ENCODE results near the gene RMND5A. TPM values are rescaled to one million over a fixed set of nuclear protein-coding genes. Genes with fewer than 3 reads are reported as not detected.
A peak's percentile ranks its signal among the peaks of the same experiment; 100 is the strongest.
"Not testable (repeated sequence)": the region's sequence is repeated elsewhere in the genome, so short reads cannot be mapped to it uniquely, and the experiment has no call there.

The RMND5A gene
- total RNA-seq, result 43.6 TPM

DNA sequence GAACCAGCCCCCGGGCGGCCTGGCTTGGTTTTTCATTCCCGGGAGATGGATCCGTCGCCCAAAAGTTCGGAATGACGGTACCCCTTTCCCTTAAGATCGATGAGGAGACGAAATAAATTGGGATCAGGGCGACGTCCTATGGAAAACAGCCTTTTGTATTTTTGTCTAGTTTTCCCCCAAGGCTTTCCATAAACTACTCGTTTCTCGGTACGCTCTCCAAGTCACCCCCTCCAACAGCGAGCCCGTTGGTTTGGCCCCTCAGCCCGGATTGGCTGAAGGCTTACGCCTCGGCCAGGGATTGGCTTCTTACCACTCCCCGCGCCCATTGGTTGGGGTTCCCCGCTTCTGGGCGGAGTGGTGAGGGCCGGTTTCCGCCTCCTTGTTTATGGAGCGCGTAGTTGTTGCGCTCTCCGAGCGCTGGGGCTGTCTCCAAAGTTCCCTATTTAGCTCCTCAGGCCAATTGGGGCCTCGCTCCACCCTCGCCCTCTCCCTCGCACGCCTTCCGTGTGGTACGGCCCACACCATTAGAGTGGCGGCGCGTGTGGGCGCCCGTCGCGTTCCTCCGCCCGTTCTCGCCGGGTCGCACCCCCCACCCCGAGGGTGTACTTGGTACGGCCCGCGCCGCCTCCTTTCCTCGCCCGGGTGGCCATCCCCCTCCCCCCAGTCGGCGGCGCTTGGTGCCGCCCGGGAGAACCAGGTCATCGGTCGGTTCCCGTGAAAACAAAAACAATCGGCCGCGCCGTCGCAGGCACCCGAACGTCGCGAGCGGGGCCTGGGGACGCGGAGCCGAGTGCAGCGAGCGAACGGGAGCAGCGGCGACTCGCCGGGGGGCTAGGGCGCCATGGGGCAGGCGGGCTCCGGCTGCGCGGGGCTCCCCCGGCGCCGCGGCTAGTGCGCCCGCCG, at the start of gene RMND5A:
Gene RMND5A (plus strand): TSS at position 655 of the 903 bp plus-strand sequence. CDS start 377 bp downstream, outside the sequence.
- peak; percentile 99 for ATAC-seq

DNA sequence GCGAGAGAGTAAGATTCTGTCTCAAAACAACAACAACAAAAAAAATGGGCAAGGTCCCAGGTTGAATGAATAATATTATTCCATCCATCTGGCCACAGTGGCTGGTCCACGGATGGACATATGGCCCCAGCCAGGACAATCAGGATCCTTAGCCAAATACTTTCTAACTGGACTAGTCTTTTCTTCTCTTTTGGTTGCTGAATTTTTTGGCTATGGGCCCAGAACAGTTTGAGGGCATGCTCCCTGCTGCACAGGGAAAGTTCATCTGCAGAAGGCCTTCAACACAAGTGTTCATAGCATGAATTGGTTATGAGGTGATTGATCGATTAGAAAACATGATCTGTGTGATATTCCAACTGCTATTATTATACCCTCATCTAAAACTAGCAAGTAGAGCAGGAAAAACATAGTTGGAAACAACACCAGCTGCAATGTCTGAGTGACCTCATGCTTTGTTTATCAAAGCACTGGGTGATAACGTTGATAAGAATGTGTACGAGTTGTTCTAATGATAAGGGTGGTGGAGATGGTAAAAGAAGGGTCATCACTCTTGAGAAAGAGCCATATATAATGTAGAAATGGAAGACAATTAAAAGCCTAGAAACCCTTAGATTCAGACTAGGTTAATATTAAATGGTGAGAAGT, 48.6 kb upstream of the RMND5A start:
- intact Hi-C loops (cut with DNase I), result no loop called here
- no peak for DNase-seq (ENCODE audit: low spot score)
- ATAC-seq, result peak; percentile 79

More for the DNA sequence above, at the start of gene RMND5A:
- intact Hi-C loops (cut with DNase I), result not testable (repeated sequence)
- DNase-seq (ENCODE audit: low spot score), result peak; percentile 95

DNA sequence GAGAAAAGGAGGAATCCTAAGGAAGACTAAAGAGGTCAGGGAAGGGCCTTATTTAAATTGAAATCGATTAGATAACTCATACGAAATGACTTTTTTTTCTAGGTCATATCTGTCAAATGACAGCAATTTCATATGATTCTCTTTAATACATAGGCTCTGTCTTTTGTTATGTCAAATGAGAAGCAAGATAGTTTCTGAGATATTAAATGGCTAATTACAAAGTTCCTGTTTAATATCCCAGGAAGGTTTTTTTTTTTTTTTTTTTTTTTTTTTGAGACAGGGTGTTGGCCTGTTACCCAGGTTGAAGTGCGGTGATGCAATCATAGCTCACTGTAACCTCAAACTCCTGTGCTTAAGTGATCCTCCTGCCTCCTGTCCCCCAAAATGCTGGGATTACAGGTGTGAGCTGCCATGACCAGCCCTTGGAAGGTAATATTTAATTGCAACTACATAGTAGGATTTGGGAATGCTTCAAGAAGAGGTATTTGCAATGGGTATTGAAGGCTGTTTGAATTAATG, 48.0 kb upstream of the RMND5A start:
- ATAC-seq, result no peak
- intact Hi-C loops (cut with DNase I), result no loop called here
- no peak for DNase-seq (ENCODE audit: low spot score)

- ATAC-seq (no peak), DNase-seq (ENCODE audit: low spot score) (no peak)
- intact Hi-C loops (cut with DNase I), result no loop called here
These were observed 47.1 kb upstream of the RMND5A start for GRCh38 chr2:86673011-86673410.

- DNase-seq (ENCODE audit: low spot score) (no peak), ATAC-seq (no peak)
- intact Hi-C loops (cut with DNase I), result no loop called here
These were observed 46.0 kb upstream of the RMND5A start for GRCh38 chr2:86673986-86674670.

DNA sequence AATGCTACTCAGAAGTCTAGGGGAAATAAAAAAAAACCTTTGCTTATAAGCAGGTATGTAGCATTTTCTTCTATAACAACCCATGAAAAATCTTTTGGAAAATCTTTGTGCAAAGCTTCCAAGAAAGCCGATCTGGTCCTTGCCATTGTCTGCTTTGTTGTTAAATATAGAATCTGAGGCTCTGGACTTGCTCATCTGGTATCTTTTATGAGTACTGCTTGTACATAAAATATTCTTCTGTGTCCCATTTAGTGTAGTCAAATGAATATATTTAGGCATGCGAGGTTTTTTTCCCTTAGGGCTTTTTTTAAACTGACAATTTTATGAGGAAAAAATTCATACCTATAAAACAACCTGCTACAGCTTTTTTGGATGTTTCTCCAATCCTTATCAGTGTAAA, 45.0 kb upstream of the RMND5A start:
- no peak for DNase-seq (ENCODE audit: low spot score)
- intact Hi-C loops (cut with DNase I), result no loop called here
- no peak for ATAC-seq

DNA sequence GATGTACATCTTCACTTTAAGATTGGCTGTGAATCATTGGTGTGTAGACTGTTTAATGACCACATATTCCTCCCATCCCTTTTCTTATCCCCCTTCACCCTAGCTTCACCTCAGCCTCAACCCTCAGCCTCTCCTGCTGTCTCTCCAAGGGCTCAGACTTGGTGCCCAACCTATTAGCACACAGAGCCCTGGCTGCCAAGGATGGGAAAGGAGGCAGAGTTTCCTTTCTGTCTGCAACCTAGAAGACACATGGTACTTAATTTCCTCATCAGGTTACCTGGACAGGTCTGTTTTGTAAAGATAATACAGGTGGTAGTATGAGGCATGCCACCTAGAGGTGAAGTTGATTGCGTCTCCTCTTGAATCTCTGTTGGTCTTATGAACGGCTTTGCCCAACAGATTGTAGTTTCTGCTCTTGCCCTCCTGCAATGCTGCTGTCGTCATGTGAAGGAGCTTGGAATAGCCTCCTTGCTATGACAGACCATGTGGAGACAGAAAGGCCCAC, 44.5 kb upstream of the RMND5A start:
- ATAC-seq, result no peak
- no peak for DNase-seq (ENCODE audit: low spot score)
- intact Hi-C loops (cut with DNase I), result no loop called here

GRCh38 chr2:86677816-86678215, 42.3 kb upstream of the RMND5A start:
- DNase-seq (ENCODE audit: low spot score) (no peak), ATAC-seq (no peak)
- intact Hi-C loops (cut with DNase I), result no loop called here

DNA sequence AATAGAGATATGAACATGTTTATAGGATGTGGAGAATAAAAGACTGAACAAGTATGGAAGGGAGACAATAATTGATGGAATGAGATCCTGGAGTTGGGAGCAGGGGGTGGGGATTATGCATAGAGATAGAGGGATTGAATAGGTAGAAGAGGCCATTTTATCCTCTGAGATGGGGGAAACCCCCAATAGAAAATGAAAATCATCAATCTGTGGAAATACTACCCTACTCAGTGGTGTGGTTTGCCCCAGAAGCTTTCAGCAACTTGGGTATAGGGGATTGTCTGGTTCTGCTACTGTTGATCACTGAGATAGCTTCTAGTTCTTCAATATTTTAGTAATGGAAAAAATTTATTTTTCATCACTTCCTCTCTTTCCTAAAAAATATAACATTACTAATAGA, 41.1 kb upstream of the RMND5A start:
- intact Hi-C loops (cut with DNase I), result no loop called here
- ATAC-seq, result no peak

DNA sequence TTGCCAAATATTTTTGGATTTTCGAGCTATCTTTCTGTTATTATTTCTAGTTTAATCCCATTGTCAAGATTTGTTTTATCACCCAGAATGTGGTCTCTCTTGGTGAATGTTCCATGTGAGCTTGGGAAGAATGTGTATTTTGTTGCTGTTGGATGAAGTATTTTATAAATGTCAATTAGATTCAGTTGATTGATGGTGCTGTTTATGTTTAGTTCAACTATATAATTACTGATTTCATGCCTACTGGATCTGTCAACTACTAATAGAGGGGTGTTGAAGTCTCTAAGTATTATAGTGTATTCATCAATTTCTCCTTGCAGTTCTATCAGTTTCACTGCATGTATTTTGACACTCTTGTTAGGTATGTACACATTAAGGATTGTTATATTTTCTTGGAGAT, 34.7 kb upstream of the RMND5A start:
- DNase-seq (ENCODE audit: low spot score) (no peak), ATAC-seq (no peak)
- intact Hi-C loops (cut with DNase I), result no loop called here

More for the DNA sequence above, 41.1 kb upstream of the RMND5A start:
- DNase-seq (ENCODE audit: low spot score), result no peak

DNA sequence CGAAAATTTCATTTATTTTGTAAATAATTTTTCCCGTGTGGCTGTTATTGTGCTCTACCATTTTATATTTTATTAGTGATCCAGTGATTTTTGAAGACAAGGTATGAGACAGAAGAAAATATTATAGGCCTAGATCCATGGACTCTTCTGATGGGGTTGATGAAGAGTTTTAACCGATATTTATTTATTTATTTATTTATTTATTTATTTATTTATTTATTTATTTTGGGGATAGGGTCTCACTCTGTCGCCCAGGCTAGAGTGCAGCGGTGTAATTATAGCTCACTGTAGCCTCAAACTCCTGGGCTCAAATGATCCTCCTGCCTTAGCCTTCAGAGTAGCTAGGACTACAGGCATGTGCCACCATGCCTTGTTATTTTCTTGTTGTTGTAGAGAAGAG, 33.6 kb upstream of the RMND5A start:
- DNase-seq (ENCODE audit: low spot score) (no peak), ATAC-seq (no peak)
- intact Hi-C loops (cut with DNase I), result no loop called here

- ATAC-seq (peak; percentile 41), DNase-seq (ENCODE audit: low spot score) (no peak)
- intact Hi-C loops (cut with DNase I), result no loop called here
These were observed 33.2 kb upstream of the RMND5A start for GRCh38 chr2:86686905-86687304.

- DNase-seq (ENCODE audit: low spot score), result no peak
- no peak for ATAC-seq
- intact Hi-C loops (cut with DNase I), result no loop called here
These were observed 24.9 kb upstream of the RMND5A start for GRCh38 chr2:86695053-86695691.

GRCh38 chr2:86697551-86698104, 22.5 kb upstream of the RMND5A start:
- intact Hi-C loops (cut with DNase I), result no loop called here
- no peak for DNase-seq (ENCODE audit: low spot score)
- no peak for ATAC-seq

DNA sequence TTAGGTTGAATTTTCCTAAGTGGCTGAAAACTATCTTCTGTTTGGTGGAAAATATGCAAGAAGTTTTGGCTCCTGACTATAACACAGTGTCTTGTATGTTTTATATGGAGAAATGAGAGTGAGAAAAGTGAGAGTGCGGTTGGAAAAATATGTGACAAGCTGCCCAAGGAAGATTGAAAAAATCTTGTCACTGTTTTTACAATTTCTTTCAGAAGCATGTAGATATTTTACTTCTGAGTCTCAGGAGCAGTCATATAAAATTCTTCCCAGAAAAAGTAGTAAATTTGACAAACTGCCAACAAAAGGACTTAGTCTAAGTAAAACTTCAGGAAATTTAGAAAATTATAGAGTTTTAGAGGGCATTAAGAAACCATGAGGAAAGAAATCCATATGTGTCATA, 19.4 kb upstream of the RMND5A start:
- intact Hi-C loops (cut with DNase I), result no loop called here
- ATAC-seq, result no peak

DNA sequence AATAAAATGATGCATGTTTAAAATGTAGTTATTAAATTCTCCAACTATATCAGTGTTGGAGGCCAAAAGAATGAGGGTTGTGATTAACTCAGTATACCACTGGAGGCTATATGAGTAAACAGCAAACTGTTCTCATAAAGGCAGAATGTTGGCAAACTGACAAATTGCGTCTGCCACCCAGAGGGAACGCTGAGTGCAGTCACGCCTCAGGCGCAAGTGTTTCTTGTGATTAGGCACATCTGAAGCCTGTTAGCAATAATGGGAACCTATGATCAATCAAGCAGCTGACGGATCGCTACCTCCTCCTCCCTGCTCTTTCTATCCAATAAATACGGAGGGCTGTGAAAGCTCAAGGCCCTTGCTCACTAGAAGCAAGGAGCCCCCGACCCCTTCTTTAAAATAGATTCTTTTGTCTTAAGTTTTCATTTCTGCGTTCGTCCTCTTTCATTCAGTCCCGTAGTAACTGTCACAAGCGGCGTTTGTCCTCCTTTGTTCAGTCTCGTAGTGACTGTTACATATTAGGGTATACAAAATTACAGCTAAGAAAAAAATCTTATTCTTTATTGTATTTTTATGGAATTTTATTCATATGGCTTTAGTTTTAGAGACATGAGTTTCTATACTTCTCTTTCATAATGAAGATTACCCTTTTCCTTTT, 16.3 kb upstream of the RMND5A start:
- intact Hi-C loops (cut with DNase I), result no loop called here
- no peak for DNase-seq (ENCODE audit: low spot score)
- ATAC-seq, result no peak

More for the DNA sequence above, 19.4 kb upstream of the RMND5A start:
- DNase-seq (ENCODE audit: low spot score), result no peak

- intact Hi-C loops (cut with DNase I), result no loop called here
- peak; percentile 24 for ATAC-seq
- no peak for DNase-seq (ENCODE audit: low spot score)
These were observed 15.6 kb upstream of the RMND5A start for GRCh38 chr2:86704459-86704971.

- DNase-seq (ENCODE audit: low spot score), result no peak
- ATAC-seq, result no peak
- intact Hi-C loops (cut with DNase I), result no loop called here
These were observed 13.9 kb upstream of the RMND5A start for GRCh38 chr2:86706220-86706619.
